CD4-positive, CD25-positive, alpha-beta regulatory T cell (primary cell): ENCODE results near the gene TRPC4. TPM values are rescaled to one million over a fixed set of nuclear protein-coding genes. Genes with fewer than 3 reads are reported as not detected.

Experiments
- ATAC-seq, 2 donors: fragments of 150-1000 bp; cut with Tn5 transposase; one replicate each; pipeline ENCODE4 v1.10.0; 2021; ENCODE audit warnings: low read depth in 2 of 2, moderate number of reproducible peaks in 2 of 2, moderate library complexity in 1 of 2
- DNase-seq, 3 donors: peaks; one replicate each; pipeline versions ENCODE4 v3.0.0 to v3.0.0-alpha.2; 2012 to 2022; ENCODE audit warnings: mixed read lengths in 1 of 3
- H3K27ac ChIP-seq: one replicate; pipeline ENCODE4 v1.7.0; 2013; ENCODE audit warnings: mild to moderate bottlenecking, low read length; ENCODE audit not compliant: insufficient read depth, poor library complexity, severe bottlenecking
- H3K27me3 ChIP-seq: one replicate; pipeline ENCODE4 v1.7.0; 2013; ENCODE audit warnings: low read length; ENCODE audit not compliant: control insufficient read depth, insufficient read depth
- H3K36me3 ChIP-seq: one replicate; pipeline ENCODE4 v1.7.0; 2013; ENCODE audit warnings: mild to moderate bottlenecking, low read length, moderate library complexity; ENCODE audit not compliant: control insufficient read depth, insufficient read depth
- H3K4me1 ChIP-seq: 2 replicates; pipeline ENCODE4 v1.7.0; 2013; ENCODE audit warnings: mild to moderate bottlenecking, low read length; ENCODE audit not compliant: insufficient read depth, control insufficient read depth, poor library complexity, severe bottlenecking
- H3K4me3 ChIP-seq: one replicate; pipeline ENCODE4 v1.7.0; 2013; ENCODE audit warnings: low read depth, mild to moderate bottlenecking, low read length, moderate library complexity
- H3K9me3 ChIP-seq, 2 experiments: 1 replicate in 1 of 2; 2 replicates in 1 of 2; pipeline ENCODE4 v1.7.0; 2013; ENCODE audit warnings: low read length in 2 of 2, mild to moderate bottlenecking in 1 of 2, moderate library complexity in 1 of 2; ENCODE audit not compliant: control insufficient read depth in 2 of 2
- H3K27ac Mint-ChIP-seq, 3 donors: one replicate each; pipeline ENCODE4 v1.8.0; 2020 to 2022; ENCODE audit warnings: mild to moderate bottlenecking in 3 of 3, mixed read lengths in 3 of 3, moderate library complexity in 2 of 3
- H3K27me3 Mint-ChIP-seq: one replicate; pipeline ENCODE4 v1.8.0; 2022; ENCODE audit warnings: mild to moderate bottlenecking, mixed read lengths
- H3K36me3 Mint-ChIP-seq: one replicate; pipeline ENCODE4 v1.8.0; 2020; ENCODE audit warnings: mixed read lengths
- H3K4me1 Mint-ChIP-seq, 4 donors: one replicate each; pipeline ENCODE4 v1.8.0; 2020 to 2022; ENCODE audit warnings: mixed read lengths in 4 of 4, mild to moderate bottlenecking in 1 of 4
- H3K4me3 Mint-ChIP-seq, 4 donors: one replicate each; pipeline ENCODE4 v1.8.0; 2020 to 2022; ENCODE audit warnings: mild to moderate bottlenecking in 4 of 4, mixed read lengths in 4 of 4, moderate library complexity in 3 of 4
- H3K9me3 Mint-ChIP-seq, 7 donors: one replicate each; pipeline ENCODE4 v1.8.0; 2020 to 2022; ENCODE audit warnings: mixed read lengths in 7 of 7, mild to moderate bottlenecking in 3 of 7, moderate library complexity in 2 of 7
- polyA plus RNA-seq, 4 donors: library from polyadenylated mRNA; unstranded; fragments of 300-500 nt; fragmentation: Illumina TruSeq; gene quantifications; one replicate each; pipeline ENCODE4 v1.2.3, GENCODE V29; 2021
- total RNA-seq: library from RNA; stranded (reverse); gene quantifications from one replicate; pipeline ENCODE4 v1.2.3, GENCODE V29; 2022

Gene TRPC4
- total and polyA plus RNA-seq, 5 donors from 2014 or later = not detected

DNA sequence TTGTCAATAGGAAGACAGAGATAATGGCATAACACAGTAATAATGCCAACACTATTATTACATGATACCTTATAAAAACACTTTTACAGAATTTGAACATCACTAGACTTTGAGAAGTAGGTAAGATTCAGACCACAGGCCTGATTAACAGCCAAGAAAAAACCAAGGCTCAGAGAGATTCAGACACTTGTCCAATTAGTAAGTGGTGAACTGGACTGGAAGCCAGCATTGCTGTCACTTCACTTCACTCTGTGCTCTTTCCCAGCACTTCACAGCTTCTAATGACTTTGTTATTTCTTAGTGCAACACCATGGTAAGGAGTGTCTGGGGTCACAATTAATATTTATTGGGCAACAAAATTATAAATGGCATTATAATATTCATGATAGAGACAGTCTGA is 91.9 kb downstream of the TRPC4 start:
- Mint-ChIP-seq H3K27me3 (no peaks in the 10 kb centered on the region), H3K27ac (no peak overlapping the region), H3K9me3 (peaks cover 0 to 9% (median 0%) of the 10 kb centered on the region in 7 donors), H3K4me3 (no peak overlapping the region), H3K4me1 (no peaks in the 10 kb centered on the region), H3K36me3 (no peaks in the 10 kb centered on the region)
- Histone ChIP-seq H3K4me3 (no peak overlapping the region), H3K27me3 (no peaks in the 10 kb centered on the region), H3K4me1 (no peaks in the 10 kb centered on the region), H3K27ac (no peak overlapping the region), H3K36me3 (no peaks in the 10 kb centered on the region), H3K9me3 (no peaks in the 10 kb centered on the region)
- no peak for ATAC-seq
- DNase-seq = no peak

DNA sequence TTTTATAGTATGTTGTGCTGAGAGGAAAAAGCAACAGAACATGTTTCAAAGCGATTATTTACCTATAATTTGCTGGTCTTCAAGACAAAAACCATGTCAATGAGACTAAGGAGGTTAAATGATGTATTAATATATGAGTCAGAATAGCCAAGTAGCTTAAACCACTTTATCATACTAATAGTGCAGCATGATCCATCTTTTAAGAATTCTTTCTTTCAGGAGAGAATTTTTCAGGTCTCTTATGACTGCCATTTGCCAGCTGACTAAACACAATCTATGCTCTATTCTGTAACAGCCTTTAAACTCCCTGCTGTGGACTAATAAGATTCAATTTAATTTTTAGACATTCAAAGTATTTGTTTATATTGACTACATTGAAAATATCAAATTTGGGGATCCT is 93.7 kb downstream of the TRPC4 start:
- no peak overlapping the region for H3K27ac Mint-ChIP-seq

GRCh38 chr13:37772644-37773043 is 96.9 kb downstream of the TRPC4 start:
- DNase-seq = no peak
- Mint-ChIP-seq H3K27ac (no peak overlapping the region), H3K36me3 (no peaks in the 10 kb centered on the region), H3K4me1 (no peaks in the 10 kb centered on the region), H3K27me3 (no peaks in the 10 kb centered on the region), H3K9me3 (peaks cover 0 to 5% (median 0%) of the 10 kb centered on the region in 7 donors), H3K4me3 (no peak overlapping the region)
- Histone ChIP-seq H3K27ac (no peak overlapping the region), H3K36me3 (no peaks in the 10 kb centered on the region), H3K4me3 (no peak overlapping the region), H3K27me3 (no peaks in the 10 kb centered on the region), H3K4me1 (no peaks in the 10 kb centered on the region), H3K9me3 (no peaks in the 10 kb centered on the region)
- no peak for ATAC-seq

More for the DNA sequence above, 93.7 kb downstream of the TRPC4 start:
- no peaks in the 10 kb centered on the region for H3K4me1 Mint-ChIP-seq
- peaks cover 0 to 8% (median 0%) of the 10 kb centered on the region in 7 donors for H3K9me3 Mint-ChIP-seq
- no peak for ATAC-seq
- H3K27me3 Mint-ChIP-seq = no peaks in the 10 kb centered on the region
- Histone ChIP-seq H3K4me3 (no peak overlapping the region), H3K9me3 (no peaks in the 10 kb centered on the region), H3K27ac (no peak overlapping the region), H3K36me3 (no peaks in the 10 kb centered on the region), H3K4me1 (no peaks in the 10 kb centered on the region), H3K27me3 (no peaks in the 10 kb centered on the region)
- H3K4me3 Mint-ChIP-seq = no peak overlapping the region
- H3K36me3 Mint-ChIP-seq = no peaks in the 10 kb centered on the region
- no peak for DNase-seq

GRCh38 chr13:37769545-37769944 is 100.0 kb downstream of the TRPC4 start:
- Mint-ChIP-seq H3K9me3 (peaks cover 0 to 2% (median 0%) of the 10 kb centered on the region in 7 donors), H3K27ac (no peak overlapping the region), H3K27me3 (no peaks in the 10 kb centered on the region), H3K36me3 (no peaks in the 10 kb centered on the region), H3K4me3 (no peak overlapping the region), H3K4me1 (no peaks in the 10 kb centered on the region)
- Histone ChIP-seq H3K9me3 (no peaks in the 10 kb centered on the region), H3K4me3 (no peak overlapping the region), H3K27me3 (no peaks in the 10 kb centered on the region), H3K4me1 (no peaks in the 10 kb centered on the region), H3K36me3 (no peaks in the 10 kb centered on the region), H3K27ac (no peak overlapping the region)
- ATAC-seq (no peak), DNase-seq (no peak)

- peaks cover 0 to 1% (median 0%) of the 10 kb centered on the region in 7 donors for H3K9me3 Mint-ChIP-seq
- H3K27me3 Mint-ChIP-seq = no peaks in the 10 kb centered on the region
- Histone ChIP-seq H3K27ac (no peak overlapping the region), H3K4me3 (no peak overlapping the region), H3K9me3 (no peaks in the 10 kb centered on the region), H3K27me3 (no peaks in the 10 kb centered on the region), H3K36me3 (no peaks in the 10 kb centered on the region), H3K4me1 (no peaks in the 10 kb centered on the region)
- DNase-seq (no peak), ATAC-seq (no peak)
- H3K27ac Mint-ChIP-seq = no peak overlapping the region
- H3K36me3 Mint-ChIP-seq = no peaks in the 10 kb centered on the region
- H3K4me1 Mint-ChIP-seq = no peaks in the 10 kb centered on the region
- no peak overlapping the region for H3K4me3 Mint-ChIP-seq
These were observed 100.5 kb downstream of the TRPC4 start for GRCh38 chr13:37769078-37769477.

- DNase-seq (no peak), ATAC-seq (no peak)
- H3K27ac ChIP-seq = no peak overlapping the region
- H3K36me3 ChIP-seq = no peaks in the 10 kb centered on the region
- Mint-ChIP-seq H3K27me3 (no peaks in the 10 kb centered on the region), H3K4me1 (no peaks in the 10 kb centered on the region), H3K36me3 (no peaks in the 10 kb centered on the region), H3K4me3 (no peak overlapping the region), H3K9me3 (peaks cover 0 to 3% (median 0%) of the 10 kb centered on the region in 7 donors), H3K27ac (no peak overlapping the region)
- no peaks in the 10 kb centered on the region for H3K27me3 ChIP-seq
- H3K4me1 ChIP-seq = no peaks in the 10 kb centered on the region
- H3K9me3 ChIP-seq = no peaks in the 10 kb centered on the region
- H3K4me3 ChIP-seq = no peak overlapping the region
These were observed 103.1 kb downstream of the TRPC4 start for GRCh38 chr13:37766502-37766901.

DNA sequence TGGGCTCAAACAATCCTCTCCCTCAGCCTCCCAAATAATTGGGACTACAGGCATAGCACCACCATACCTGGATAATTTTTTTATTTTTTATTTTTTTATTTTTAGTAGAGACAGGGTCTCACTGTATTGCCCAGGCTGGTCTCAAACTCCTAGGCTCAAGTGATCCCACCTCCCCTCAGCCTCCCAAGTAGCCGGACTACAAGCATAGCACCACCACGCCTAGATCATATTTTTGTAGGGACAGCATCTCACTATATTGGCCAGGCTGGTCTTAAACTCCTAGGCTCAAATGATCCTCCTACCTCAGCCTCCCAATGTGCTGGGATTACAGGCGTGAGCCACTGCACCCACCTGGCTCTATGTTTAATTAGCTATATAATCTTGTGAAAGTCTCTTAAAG is 114.2 kb downstream of the TRPC4 start:
- DNase-seq = no peak
- Histone ChIP-seq H3K4me1 (no peaks in the 10 kb centered on the region), H3K9me3 (peaks cover 0 to under 1% of the 10 kb centered on the region in 2 experiments), H3K27ac (no peak overlapping the region), H3K27me3 (no peaks in the 10 kb centered on the region), H3K36me3 (no peaks in the 10 kb centered on the region), H3K4me3 (no peak overlapping the region)
- Mint-ChIP-seq H3K4me1 (no peaks in the 10 kb centered on the region), H3K9me3 (peaks cover 0 to 2% (median 0%) of the 10 kb centered on the region in 7 donors), H3K27ac (no peak overlapping the region), H3K27me3 (no peaks in the 10 kb centered on the region), H3K36me3 (no peaks in the 10 kb centered on the region), H3K4me3 (no peak overlapping the region)
- no peak for ATAC-seq

DNA sequence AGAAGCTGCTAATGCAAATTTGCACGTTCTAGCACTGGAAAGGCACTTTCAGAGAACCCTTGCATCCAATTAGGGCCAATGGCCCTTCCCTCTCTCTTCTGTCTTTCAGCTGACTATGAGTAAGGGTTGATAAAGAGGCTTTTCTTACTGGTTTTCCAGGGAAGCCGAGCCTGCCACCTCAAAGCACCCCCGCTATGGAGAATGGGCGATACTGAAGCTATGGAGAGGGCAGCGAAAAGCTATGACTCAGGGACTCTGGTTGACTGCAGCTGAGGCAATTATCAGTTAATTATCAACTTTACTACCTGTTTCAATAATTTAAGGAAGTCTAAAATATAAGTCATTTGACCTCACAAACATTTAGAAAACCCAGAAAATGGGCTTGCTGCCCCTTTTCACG is 115.8 kb downstream of the TRPC4 start:
- H3K4me3 Mint-ChIP-seq = no peak overlapping the region

More for the DNA sequence above, 115.8 kb downstream of the TRPC4 start:
- Histone ChIP-seq H3K4me1 (no peaks in the 10 kb centered on the region), H3K27ac (no peak overlapping the region), H3K4me3 (no peak overlapping the region), H3K27me3 (no peaks in the 10 kb centered on the region), H3K9me3 (no peaks in the 10 kb centered on the region), H3K36me3 (no peaks in the 10 kb centered on the region)
- H3K27me3 Mint-ChIP-seq = no peaks in the 10 kb centered on the region
- ATAC-seq (no peak), DNase-seq (no peak)
- H3K9me3 Mint-ChIP-seq = no peaks in the 10 kb centered on the region
- no peaks in the 10 kb centered on the region for H3K36me3 Mint-ChIP-seq
- H3K27ac Mint-ChIP-seq = no peak overlapping the region
- no peaks in the 10 kb centered on the region for H3K4me1 Mint-ChIP-seq
